Fibroblast of lung (primary cell): ENCODE measurements around the gene NHS.

Source experiments
- EZH2 ChIP-seq: IDR thresholded peaks from 2 replicates; pipeline ENCODE4 v1.5.1; 2012; ENCODE audit warnings: low read length, control low read depth, mild to moderate bottlenecking; ENCODE audit errors: missing control alignments
- TF ChIP-seq, protein P1 (sequence below), 2 donors: IDR thresholded peaks in 1 of 2; conservative IDR thresholded peaks in 1 of 2; 1 replicate in 1 of 2; 2 replicates in 1 of 2; pipeline ENCODE4 v1.5.1; 2011 to 2012; ENCODE audit warnings: low read length in 2 of 2, control low read depth in 1 of 2, inconsistent platforms in 1 of 2, low read depth in 1 of 2, mild to moderate bottlenecking in 1 of 2

DNA sequence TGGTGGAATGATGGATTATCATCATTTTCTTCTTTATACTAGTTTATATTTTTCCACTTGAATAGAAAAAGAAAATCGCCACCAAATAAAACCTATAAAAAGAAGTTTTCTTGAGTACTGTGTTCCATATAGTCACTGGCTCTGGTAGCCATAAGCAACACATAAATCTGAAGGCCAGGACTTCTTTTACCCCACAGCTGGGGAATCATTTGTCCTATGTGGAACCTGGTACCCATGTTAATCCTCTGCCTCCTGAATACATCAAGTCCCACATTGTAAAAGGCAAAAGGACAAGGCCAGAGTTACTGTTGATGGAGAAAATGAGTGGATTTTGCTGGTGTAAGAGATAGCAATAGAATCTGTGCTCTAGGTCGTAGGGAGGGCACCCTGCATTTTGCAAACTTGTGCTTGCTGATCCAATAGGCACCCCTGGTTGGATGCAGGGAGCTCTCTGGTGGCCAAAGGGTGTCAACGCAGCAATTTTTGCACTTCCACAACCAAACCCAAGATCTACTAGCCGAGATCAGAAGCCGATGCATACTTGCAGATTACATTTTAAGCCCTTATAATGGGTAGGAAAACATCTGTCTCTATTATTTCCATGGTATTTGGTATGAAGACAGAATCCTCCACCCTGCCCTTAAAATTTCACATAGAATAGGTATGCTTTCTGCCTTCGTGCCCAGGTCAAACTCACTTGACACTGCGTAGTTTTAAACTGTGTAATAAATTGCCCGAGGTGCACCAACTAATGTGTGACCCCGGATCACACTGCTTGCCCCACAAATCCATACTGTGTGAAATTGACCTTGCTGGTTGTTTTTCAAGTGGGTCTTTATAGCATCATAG lies 216.1 kb downstream of the NHS start:
- TF ChIP-seq, protein P1, sequence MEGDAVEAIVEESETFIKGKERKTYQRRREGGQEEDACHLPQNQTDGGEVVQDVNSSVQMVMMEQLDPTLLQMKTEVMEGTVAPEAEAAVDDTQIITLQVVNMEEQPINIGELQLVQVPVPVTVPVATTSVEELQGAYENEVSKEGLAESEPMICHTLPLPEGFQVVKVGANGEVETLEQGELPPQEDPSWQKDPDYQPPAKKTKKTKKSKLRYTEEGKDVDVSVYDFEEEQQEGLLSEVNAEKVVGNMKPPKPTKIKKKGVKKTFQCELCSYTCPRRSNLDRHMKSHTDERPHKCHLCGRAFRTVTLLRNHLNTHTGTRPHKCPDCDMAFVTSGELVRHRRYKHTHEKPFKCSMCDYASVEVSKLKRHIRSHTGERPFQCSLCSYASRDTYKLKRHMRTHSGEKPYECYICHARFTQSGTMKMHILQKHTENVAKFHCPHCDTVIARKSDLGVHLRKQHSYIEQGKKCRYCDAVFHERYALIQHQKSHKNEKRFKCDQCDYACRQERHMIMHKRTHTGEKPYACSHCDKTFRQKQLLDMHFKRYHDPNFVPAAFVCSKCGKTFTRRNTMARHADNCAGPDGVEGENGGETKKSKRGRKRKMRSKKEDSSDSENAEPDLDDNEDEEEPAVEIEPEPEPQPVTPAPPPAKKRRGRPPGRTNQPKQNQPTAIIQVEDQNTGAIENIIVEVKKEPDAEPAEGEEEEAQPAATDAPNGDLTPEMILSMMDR (conservative IDR thresholded peaks at IDR 0.05 in 1 of 2, IDR thresholded peaks at IDR 0.05 in 1 of 2; ENCODE audit: low read depth in 1 of 2, low read length in 2 of 2), result peak; percentile 72 to 73
- no peak for TF ChIP-seq EZH2
